NCI-H2227 (cell line): ENCODE results near the gene AOC1.
A peak's percentile ranks its signal among the peaks of the same experiment; 100 is the strongest.

Experiments used
- DNase-seq: peaks from one replicate; lab custom pipeline; 2025; ENCODE audit not compliant: unreplicated experiment; lab: John Stamatoyannopoulos, UW

The AOC1 gene

GRCh38 chr7:150857276-150858055, 5.1 kb downstream of the AOC1 start:
- no peak for DNase-seq

- DNase-seq = no peak
These were observed 6.2 kb downstream of the AOC1 start for GRCh38 chr7:150858236-150859197.

- no peak for DNase-seq
These were observed 8.1 kb downstream of the AOC1 start for GRCh38 chr7:150860291-150860977.

DNA sequence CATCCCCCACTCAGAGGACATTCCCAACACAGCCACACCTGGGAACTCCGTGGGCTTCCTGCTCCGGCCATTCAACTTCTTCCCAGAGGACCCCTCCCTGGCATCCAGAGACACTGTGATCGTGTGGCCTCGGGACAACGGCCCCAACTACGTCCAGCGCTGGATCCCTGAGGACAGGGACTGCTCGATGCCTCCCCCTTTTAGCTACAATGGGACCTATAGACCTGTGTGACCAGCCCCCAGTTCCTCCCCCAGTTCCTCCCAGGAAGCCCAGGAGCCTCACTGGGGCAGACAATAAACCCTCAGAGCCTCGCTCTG, 8.6 kb downstream of the AOC1 start:
- DNase-seq = no peak

GRCh38 chr7:150862356-150862755, 10.0 kb downstream of the AOC1 start:
- no peak for DNase-seq

GRCh38 chr7:150863946-150864345, 11.6 kb downstream of the AOC1 start:
- no peak for DNase-seq

DNA sequence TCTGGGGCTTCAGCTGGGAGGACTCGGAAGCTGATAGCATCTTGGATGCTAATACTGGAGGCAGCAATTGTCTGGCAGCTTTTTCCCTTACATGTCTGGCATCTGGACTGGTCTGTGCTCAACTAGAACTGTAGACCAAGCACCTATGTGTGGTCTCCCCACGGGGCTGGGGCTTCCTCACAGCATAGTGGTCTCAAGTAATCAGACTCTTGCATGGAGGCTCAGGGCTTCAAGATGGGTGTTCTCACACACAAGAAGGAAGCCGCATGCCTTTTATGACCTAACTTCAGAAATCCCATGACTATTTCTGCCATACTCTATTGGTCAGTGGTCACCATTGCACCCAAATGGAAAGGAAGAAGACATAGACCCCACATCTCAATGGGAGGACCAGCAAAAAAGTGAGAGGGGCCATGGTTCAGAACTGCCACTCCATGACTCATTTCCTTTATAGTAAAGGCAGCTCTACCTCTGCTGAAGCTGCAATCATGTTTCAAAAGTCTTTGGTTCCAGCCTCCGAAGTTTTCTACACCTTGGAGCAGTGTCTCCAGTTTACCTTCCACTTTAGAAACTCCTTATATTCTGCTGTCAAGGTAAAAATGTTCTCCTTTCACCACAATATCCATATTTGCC, 14.7 kb downstream of the AOC1 start:
- no peak for DNase-seq

GRCh38 chr7:150867605-150868004, 15.3 kb downstream of the AOC1 start:
- no peak for DNase-seq

- no peak for DNase-seq
These were observed 17.1 kb downstream of the AOC1 start for GRCh38 chr7:150869467-150869866.

DNA sequence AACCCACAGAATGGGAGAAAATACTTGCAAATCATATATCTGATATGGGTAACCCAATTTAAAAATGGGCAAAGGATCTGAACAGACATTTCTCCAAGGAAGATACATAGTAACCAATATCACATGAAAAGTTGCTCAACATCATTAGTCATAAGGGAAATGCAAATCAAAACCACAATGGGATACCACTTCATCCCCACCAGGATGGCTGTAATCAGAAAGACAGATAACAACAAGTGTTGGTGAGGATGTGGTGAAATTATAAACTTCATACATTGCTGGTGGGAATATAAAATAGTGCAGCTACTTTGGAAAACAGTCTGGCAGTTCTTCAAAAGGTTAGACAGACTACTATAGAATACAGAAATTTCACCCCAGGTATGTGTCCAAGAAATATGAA, 19.3 kb downstream of the AOC1 start:
- DNase-seq = no peak

- DNase-seq = no peak
These were observed 22.3 kb downstream of the AOC1 start for GRCh38 chr7:150874401-150875198.

GRCh38 chr7:150875791-150876190, 23.5 kb downstream of the AOC1 start:
- DNase-seq = peak; percentile 31

DNA sequence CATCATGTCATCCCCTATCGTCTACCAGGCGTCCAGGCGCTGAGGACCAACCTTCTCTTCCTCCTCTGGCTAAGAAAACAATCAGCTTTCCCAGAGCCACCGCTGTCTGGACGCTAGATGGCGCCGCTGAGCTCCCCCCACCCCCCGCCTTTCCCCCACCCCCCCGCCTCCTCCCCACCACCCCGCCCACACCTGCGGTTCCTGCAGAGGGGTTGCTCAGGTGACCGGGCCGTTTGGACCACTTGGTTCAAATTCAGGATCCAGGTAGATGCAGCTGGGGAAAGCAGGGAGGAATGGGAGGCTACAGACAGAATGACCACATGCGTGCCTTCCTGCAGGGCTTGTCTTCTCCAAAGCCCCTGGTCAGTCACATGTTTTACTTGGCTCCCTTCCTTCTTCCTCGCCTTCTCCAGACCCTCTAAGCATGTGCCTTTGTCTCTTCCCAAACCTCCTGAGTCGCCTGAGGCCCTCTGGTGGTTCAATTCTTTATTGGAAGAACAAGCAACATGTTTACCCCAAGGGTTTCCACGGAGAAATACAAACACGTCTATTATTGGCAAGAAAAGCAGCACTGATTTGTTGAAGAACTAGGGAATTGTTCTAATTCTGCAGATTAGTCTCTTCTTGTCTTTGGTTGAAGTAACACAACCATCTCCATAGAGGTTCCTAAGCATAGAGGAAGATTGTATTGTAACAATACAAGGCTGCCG, 24.7 kb downstream of the AOC1 start:
- DNase-seq = peak; percentile 95

DNA sequence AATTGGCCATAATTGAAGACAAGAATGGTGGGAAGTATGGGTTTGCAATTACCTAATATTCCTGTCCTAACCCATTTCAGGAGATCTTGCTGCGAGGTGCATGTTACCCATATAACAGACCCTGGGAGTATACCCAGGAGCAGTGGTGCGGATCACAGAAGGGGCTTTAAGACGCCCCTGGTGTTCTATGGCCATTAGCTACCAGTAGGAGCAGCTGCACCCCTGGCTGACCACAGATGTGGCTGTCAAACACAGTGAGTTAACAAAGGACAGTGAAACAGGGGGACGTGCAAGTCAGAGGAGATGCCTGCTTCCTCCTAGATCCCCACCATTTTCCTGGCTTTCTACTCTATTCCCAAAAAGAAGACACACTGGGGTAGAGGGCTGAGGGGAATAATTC, 25.2 kb downstream of the AOC1 start:
- peak; percentile 83 for DNase-seq

DNA sequence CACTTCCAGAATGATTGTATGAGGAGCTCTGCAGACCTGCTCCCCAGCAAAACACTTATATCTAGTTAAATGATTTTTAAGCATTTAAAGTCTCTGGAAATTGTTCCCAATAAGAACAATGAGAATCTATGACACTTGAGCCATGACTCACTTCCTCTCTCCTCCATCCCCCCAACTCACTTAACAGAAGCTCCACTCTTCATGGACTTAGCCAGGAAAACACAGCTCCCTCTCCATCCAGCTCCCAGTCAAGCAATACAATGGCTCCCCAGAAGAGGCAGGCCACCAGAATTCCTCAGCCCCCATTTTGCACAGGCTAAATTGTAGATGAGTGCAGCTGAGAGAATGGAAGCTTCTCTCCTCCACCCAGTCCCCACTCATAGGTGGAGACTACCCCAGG, 27.0 kb downstream of the AOC1 start:
- DNase-seq = no peak

DNA sequence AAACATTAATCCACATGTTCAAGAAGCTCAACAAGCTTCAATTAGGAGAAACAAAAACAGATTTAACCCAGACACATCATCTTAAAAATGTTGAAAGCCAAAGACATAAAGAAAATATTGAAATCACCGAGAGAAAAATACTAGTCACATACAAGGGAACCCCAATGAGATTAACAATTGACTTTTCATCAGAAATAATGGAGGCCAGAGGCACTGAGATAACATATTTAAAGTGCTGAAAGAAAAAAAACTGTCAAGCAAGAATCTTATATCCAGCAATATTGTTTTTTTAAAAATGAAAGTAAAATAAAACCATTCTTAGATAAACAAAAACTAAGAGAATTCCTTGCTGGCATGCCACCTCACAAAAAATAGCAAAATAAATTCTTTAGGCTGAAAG, 28.9 kb downstream of the AOC1 start:
- no peak for DNase-seq

- no peak for DNase-seq
These were observed 38.7 kb downstream of the AOC1 start for GRCh38 chr7:150890853-150891584.

- no peak for DNase-seq
These were observed 39.4 kb downstream of the AOC1 start for GRCh38 chr7:150891740-150892139.

- no peak for DNase-seq
These were observed 43.5 kb downstream of the AOC1 start for GRCh38 chr7:150895809-150896208.
